GM23248 (cell line): Measurements from ENCODE around the gene SELENOO. TPM values are rescaled to one million over a fixed set of nuclear protein-coding genes. Genes with fewer than 3 reads are reported as not detected.

Experiments
- DNase-seq: peaks from one replicate; pipeline ENCODE4 v3.0.0-alpha.2; 2015
- H2AFZ ChIP-seq: fragments of 200-600 bp; sonication (generic); 2 replicates; pipeline ENCODE4 v1.6.1; 2016; ENCODE audit warnings: antibody characterized with exemption
- H3F3A ChIP-seq: fragments of 200-600 bp; sonication (generic); 2 replicates; pipeline ENCODE4 v1.6.1; 2016; ENCODE audit warnings: mild to moderate bottlenecking, antibody characterized with exemption, mixed run types; ENCODE audit not compliant: insufficient read depth
- H3K27ac ChIP-seq: fragments of 200-600 bp; sonication (generic); 2 replicates; pipeline ENCODE4 v1.5.1; 2016; ENCODE audit warnings: mild to moderate bottlenecking
- H3K27me3 ChIP-seq: fragments of 200-600 bp; sonication (generic); replicated peaks from 2 replicates; pipeline ENCODE4 v1.6.1; 2016; ENCODE audit warnings: mild to moderate bottlenecking; ENCODE audit not compliant: insufficient read depth
- H3K36me3 ChIP-seq: fragments of 200-600 bp; sonication (generic); 2 replicates; pipeline ENCODE4 v1.6.1; 2016; ENCODE audit warnings: low read depth, mild to moderate bottlenecking
- H3K4me1 ChIP-seq: fragments of 200-600 bp; sonication (generic); 2 replicates; pipeline ENCODE4 v1.6.1; 2016; ENCODE audit warnings: mild to moderate bottlenecking; ENCODE audit not compliant: insufficient read depth
- H3K4me2 ChIP-seq: fragments of 200-600 bp; sonication (generic); one replicate; pipeline ENCODE4 v1.6.1; 2016; ENCODE audit warnings: mild to moderate bottlenecking; ENCODE audit not compliant: unreplicated experiment
- H3K4me3 ChIP-seq: fragments of 200-600 bp; sonication (generic); 2 replicates; pipeline ENCODE4 v1.5.1; 2016; ENCODE audit warnings: mild to moderate bottlenecking
- H3K79me2 ChIP-seq: fragments of 200-600 bp; sonication (generic); 2 replicates; pipeline ENCODE4 v1.6.1; 2016; ENCODE audit warnings: mild to moderate bottlenecking; ENCODE audit not compliant: insufficient read depth
- H3K9ac ChIP-seq: fragments of 200-600 bp; sonication (generic); 2 replicates; pipeline ENCODE4 v1.6.1; 2016; ENCODE audit warnings: mild to moderate bottlenecking
- H3K9me2 ChIP-seq: fragments of 200-600 bp; sonication (generic); 2 replicates; pipeline ENCODE4 v1.6.1; 2016; ENCODE audit warnings: mixed run types, mild to moderate bottlenecking, moderate library complexity; ENCODE audit not compliant: insufficient read depth
- H3K9me3 ChIP-seq: fragments of 200-600 bp; sonication (generic); one replicate; pipeline ENCODE4 v1.6.1; 2017; ENCODE audit warnings: low read depth
- H4K20me1 ChIP-seq: fragments of 200-600 bp; sonication (generic); 2 replicates; pipeline ENCODE4 v1.6.0; 2016; ENCODE audit not compliant: insufficient read depth
- EZH2 ChIP-seq: fragments of 200-600 bp; sonication (generic); IDR thresholded peaks from 2 replicates; pipeline ENCODE4 v1.6.1; 2018; ENCODE audit warnings: antibody characterized with exemption, mild to moderate bottlenecking; ENCODE audit not compliant: insufficient read depth, poor library complexity, severe bottlenecking
- EZH2phosphoT487 ChIP-seq: fragments of 200-600 bp; sonication (generic); IDR thresholded peaks from 2 replicates; pipeline ENCODE4 v1.6.1; 2018; ENCODE audit warnings: antibody characterized with exemption, moderate library complexity, mild to moderate bottlenecking, low read depth; ENCODE audit not compliant: insufficient read depth
- WGBS, 2 experiments: methylation state at CpG; one replicate each; pipeline ENCODE4 v1.1.6; 2015 to 2017; ENCODE audit warnings: low lambda C conversion rate in 2 of 2, low coverage in 1 of 2; ENCODE audit errors: missing lambda C conversion rate in 2 of 2; 5-methylcytosine and 5-hydroxymethylcytosine counted together
- in situ Hi-C: fragments of 300-500 bp; cut with MboI; formaldehyde crosslinking; loops from 2 replicates; pipeline ENCODE4 v1.15.0; 2020
- polyA plus RNA-seq: library from polyadenylated mRNA; unstranded; fragments of >200 nt; fragmentation: Nextera tagmentation; extraction: Ambion mirVana; gene quantifications from 2 replicates; pipeline ENCODE4 v1.2.1, GENCODE V29; 2016
- total RNA-seq: library from RNA; depleted of rRNA; stranded (reverse); fragments of >200 nt; shearing (Covaris generic); gene quantifications from 2 replicates; pipeline ENCODE4 v1.2.3, GENCODE V29; 2014

Gene SELENOO
- total and polyA plus RNA-seq, 2 experiments from 2014 or later, result 5.0 to 24.3 TPM

GRCh38 chr22:50184004-50184901 lies 16.6 kb upstream of the SELENOO start:
- no peaks in the 10 kb centered on the region for H3K9me3 ChIP-seq
- no peak overlapping the region for H3K9ac ChIP-seq
- 0 out of 2 replicates have a peak, but pooled peaks cover 5% of the 10 kb centered on the region for H3K4me1 ChIP-seq
- no peaks in the 10 kb centered on the region for H3K27me3 ChIP-seq
- no peak overlapping the region for H2AFZ ChIP-seq
- no peaks in the 10 kb centered on the region for H3K36me3 ChIP-seq
- H3K9me2 ChIP-seq, result no peaks in the 10 kb centered on the region
- WGBS, 2 experiments, result 81 to 84% methylated on average over 28 of the region's 32 CpGs
- no peak overlapping the region for H3K4me3 ChIP-seq
- no peak overlapping the region for H3K4me2 ChIP-seq
- peaks cover 32% of the 10 kb centered on the region for H3K79me2 ChIP-seq
- no peak overlapping the region for H3K27ac ChIP-seq
- peak; percentile 77 for DNase-seq
- in situ Hi-C loops, result no loop called here
- TF ChIP-seq EZH2phosphoT487, result no peak
- TF ChIP-seq EZH2, result no peak
- no peaks in the 10 kb centered on the region for H4K20me1 ChIP-seq
- no peaks in the 10 kb centered on the region for H3F3A ChIP-seq

- Histone ChIP-seq H3K27me3 (no peaks in the 10 kb centered on the region), H3K9me2 (no peaks in the 10 kb centered on the region), H3K27ac (no peak overlapping the region), H3F3A (no peaks in the 10 kb centered on the region), H3K36me3 (no peaks in the 10 kb centered on the region), H3K9me3 (no peaks in the 10 kb centered on the region), H3K79me2 (peaks cover 39% of the 10 kb centered on the region), H3K4me3 (peak overlapping the region; percentile 54), H2AFZ (peak overlapping the region; percentile 90), H3K4me1 (0 out of 2 replicates have a peak, but pooled peaks cover 5% of the 10 kb centered on the region), H4K20me1 (no peaks in the 10 kb centered on the region), H3K9ac (peak overlapping the region; percentile 63), H3K4me2 (peak overlapping the region; percentile 45)
- TF ChIP-seq EZH2phosphoT487, result no peak
- no peak for TF ChIP-seq EZH2
- in situ Hi-C loops, result no loop called here
- no peak for DNase-seq
- WGBS, 2 experiments, result 41 to 54% methylated on average over 31 to 42 of the region's 63 CpGs
These were observed 15.9 kb upstream of the SELENOO start for GRCh38 chr22:50184902-50185374.

- peak within 1 kb of the TSS; percentile 90 for H2AFZ ChIP-seq
- in situ Hi-C loops, result no loop called here
- H3K4me2 ChIP-seq, result peak within 1 kb of the TSS; percentile 95
These were observed 15.3 kb upstream of the SELENOO start, which contains the start of gene TRABD for GRCh38 chr22:50185375-50186087. Gene TRABD (plus strand): TSS chr22:50185913. CDS start chr22:50193061, 7,148 bp downstream.

GRCh38 chr22:50186181-50186714 lies 14.6 kb upstream of the SELENOO start:
- Histone ChIP-seq H3F3A (no peaks in the 10 kb centered on the region), H3K9me2 (no peaks in the 10 kb centered on the region), H3K4me3 (peak overlapping the region; percentile 74), H3K4me2 (peak overlapping the region; percentile 95), H2AFZ (peak overlapping the region; percentile 15), H3K27me3 (no peaks in the 10 kb centered on the region), H4K20me1 (no peaks in the 10 kb centered on the region), H3K4me1 (0 out of 2 replicates have a peak, but pooled peaks cover 5% of the 10 kb centered on the region), H3K9ac (peak overlapping the region; percentile 72), H3K79me2 (peaks cover 52% of the 10 kb centered on the region), H3K27ac (0 out of 2 replicates have a peak overlapping the region, but pooled peaks have one; percentile 3), H3K36me3 (no peaks in the 10 kb centered on the region), H3K9me3 (no peaks in the 10 kb centered on the region)
- 1 to 3% methylated on average over 11 to 46 of the region's 47 CpGs for WGBS, 2 experiments
- TF ChIP-seq EZH2 (no peak), EZH2phosphoT487 (no peak)
- DNase-seq, result no peak
- in situ Hi-C loops, result no loop called here

More at GRCh38 chr22:50185375-50186087, 15.3 kb upstream of the SELENOO start, which contains the start of gene TRABD:
- 7 to 12% methylated on average over 38 to 49 of the region's 90 CpGs for WGBS, 2 experiments
- Histone ChIP-seq H3K4me1 (0 out of 2 replicates have a peak, but pooled peaks cover 5% of the 10 kb centered on the region), H3K79me2 (peaks cover 45% of the 10 kb centered on the region), H3K27me3 (no peaks in the 10 kb centered on the region), H3K4me3 (peak within 1 kb of the TSS; percentile 74), H3K27ac (0 out of 2 replicates have a peak within 1 kb of the TSS, but pooled peaks have one; percentile 3), H3K9ac (peak within 1 kb of the TSS; percentile 72), H3K36me3 (no peaks in the 10 kb centered on the region), H3F3A (no peaks in the 10 kb centered on the region), H3K9me2 (no peaks in the 10 kb centered on the region), H4K20me1 (no peaks in the 10 kb centered on the region), H3K9me3 (no peaks in the 10 kb centered on the region)
- peak; percentile 96 for DNase-seq
- TF ChIP-seq EZH2, result no peak
- no peak for TF ChIP-seq EZH2phosphoT487
